ENCODE results near the gene TECRL. TPM values are rescaled to one million over a fixed set of nuclear protein-coding genes. Genes with fewer than 3 reads are reported as not detected.

The TECRL gene
- total RNA-seq, 1 donor from 2014 or later, result not detected

DNA sequence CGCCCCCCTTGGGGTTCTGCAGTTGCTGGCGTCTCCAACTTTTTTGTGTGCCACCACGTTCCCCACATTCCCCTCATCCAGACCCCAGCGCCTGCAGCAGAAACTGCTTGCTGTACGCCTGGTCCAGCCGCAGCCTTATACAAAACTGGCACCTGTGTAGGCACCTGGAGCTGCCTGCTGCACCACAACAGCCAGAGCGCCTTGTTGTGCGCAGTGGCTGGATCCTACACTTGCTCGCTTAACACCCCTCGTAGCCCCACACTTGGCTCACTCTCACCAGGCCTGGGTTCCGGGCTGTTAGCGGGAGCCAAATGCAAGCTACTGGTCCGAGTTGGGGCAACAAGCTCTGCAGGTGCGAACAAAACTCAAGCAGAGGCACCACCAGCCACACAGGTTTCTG is 136.8 kb downstream of the TECRL start:
- no peak for TF ChIP-seq EZH2phosphoT487 (IDR thresholded peaks at IDR 0.05)
- TF ChIP-seq CTCF (IDR thresholded peaks at IDR 0.05), result no peak
- no peak for TF ChIP-seq EZH2 (IDR thresholded peaks at IDR 0.05)
- DNase-seq (ENCODE audit: low spot score), result no peak
- H3K4me3 ChIP-seq, result no peak overlapping the region

GRCh38 chr4:64271601-64272081 is 137.6 kb downstream of the TECRL start:
- H3K27ac ChIP-seq, result no peak overlapping the region
- H3K9me3 Mint-ChIP-seq, result no peaks in the 10 kb centered on the region
- no peaks in the 10 kb centered on the region for H3K27me3 Mint-ChIP-seq (ENCODE audit: insufficient read depth, low read depth)
- H3K4me3 Mint-ChIP-seq, result no peak overlapping the region
- no peaks in the 10 kb centered on the region for H3K36me3 Mint-ChIP-seq
- H4K20me1 ChIP-seq (ENCODE audit: low read depth), result no peaks in the 10 kb centered on the region
- H3K4me1 Mint-ChIP-seq, result no peaks in the 10 kb centered on the region
- no peaks in the 10 kb centered on the region for H3K36me3 ChIP-seq
- no peak overlapping the region for H3K9ac ChIP-seq
- no peak overlapping the region for H3K4me3 ChIP-seq
- no peak overlapping the region for H2AFZ ChIP-seq (replicated peaks)
- H3F3A ChIP-seq (ENCODE audit: low read depth), result no peaks in the 10 kb centered on the region
- no peak overlapping the region for H3K4me2 ChIP-seq
- no peak for TF ChIP-seq EZH2phosphoT487 (IDR thresholded peaks at IDR 0.05)
- TF ChIP-seq EZH2 (IDR thresholded peaks at IDR 0.05), result no peak
- no peak for TF ChIP-seq CTCF (IDR thresholded peaks at IDR 0.05)
- no peak overlapping the region for H3K27ac Mint-ChIP-seq
- H3K27me3 ChIP-seq, result no peaks in the 10 kb centered on the region
- H3K9me3 ChIP-seq (ENCODE audit: low read depth), result no peaks in the 10 kb centered on the region
- H3K4me1 ChIP-seq, result no peaks in the 10 kb centered on the region
- no peak for DNase-seq (ENCODE audit: low spot score)
- H3K79me2 ChIP-seq (ENCODE audit: low read depth), result no peaks in the 10 kb centered on the region

More for the DNA sequence above, 136.8 kb downstream of the TECRL start:
- no peaks in the 10 kb centered on the region for H3K36me3 ChIP-seq
- no peaks in the 10 kb centered on the region for H4K20me1 ChIP-seq (ENCODE audit: low read depth)
- H3K4me1 Mint-ChIP-seq, result no peaks in the 10 kb centered on the region
- no peaks in the 10 kb centered on the region for H3K9me3 Mint-ChIP-seq
- H3K79me2 ChIP-seq (ENCODE audit: low read depth), result no peaks in the 10 kb centered on the region
- H3F3A ChIP-seq (ENCODE audit: low read depth), result no peaks in the 10 kb centered on the region
- no peak overlapping the region for H3K27ac Mint-ChIP-seq
- no peaks in the 10 kb centered on the region for H3K27me3 Mint-ChIP-seq (ENCODE audit: insufficient read depth, low read depth)
- H3K36me3 Mint-ChIP-seq, result no peaks in the 10 kb centered on the region
- H3K9ac ChIP-seq, result no peak overlapping the region
- H3K4me1 ChIP-seq, result no peaks in the 10 kb centered on the region
- no peak overlapping the region for H2AFZ ChIP-seq (replicated peaks)
- H3K9me3 ChIP-seq (ENCODE audit: low read depth), result no peaks in the 10 kb centered on the region
- H3K27ac ChIP-seq, result no peak overlapping the region
- no peak overlapping the region for H3K4me3 Mint-ChIP-seq
- no peak overlapping the region for H3K4me2 ChIP-seq
- no peaks in the 10 kb centered on the region for H3K27me3 ChIP-seq

- Mint-ChIP-seq H3K9me3 (no peaks in the 10 kb centered on the region), H3K4me1 (no peaks in the 10 kb centered on the region), H3K27ac (no peak overlapping the region), H3K36me3 (no peaks in the 10 kb centered on the region), H3K4me3 (no peak overlapping the region), H3K27me3 (ENCODE audit: insufficient read depth, low read depth) (peaks cover 2% of the 10 kb centered on the region)
- Histone ChIP-seq H3K79me2 (ENCODE audit: low read depth) (no peaks in the 10 kb centered on the region), H3K4me3 (no peak overlapping the region), H2AFZ (replicated peaks) (no peak overlapping the region), H3K36me3 (no peaks in the 10 kb centered on the region), H3F3A (ENCODE audit: low read depth) (no peaks in the 10 kb centered on the region), H3K27ac (no peak overlapping the region), H3K9me3 (ENCODE audit: low read depth) (no peaks in the 10 kb centered on the region), H3K4me2 (no peak overlapping the region), H3K9ac (no peak overlapping the region), H4K20me1 (ENCODE audit: low read depth) (no peaks in the 10 kb centered on the region), H3K4me1 (no peaks in the 10 kb centered on the region), H3K27me3 (no peaks in the 10 kb centered on the region)
- DNase-seq (ENCODE audit: low spot score), result no peak
- TF ChIP-seq CTCF (IDR thresholded peaks at IDR 0.05), result no peak
- TF ChIP-seq EZH2phosphoT487 (IDR thresholded peaks at IDR 0.05), result no peak
- no peak for TF ChIP-seq EZH2 (IDR thresholded peaks at IDR 0.05)
Measured at GRCh38 chr4:64266669-64267068, 142.6 kb downstream of the TECRL start.

Measured in neural progenitor cell (in vitro differentiated cells).